TTC549 (cell line): Measurements from ENCODE around the gene MPZ.
"Not testable (repeated sequence)": the region's sequence is repeated elsewhere in the genome, so short reads cannot be mapped to it uniquely, and the experiment has no call there.

Experiments
- FAIRE-seq: peaks from 2 replicates; lab custom pipeline; 2012; peaks lifted over from hg19 to GRCh38; lab: Jason Lieb, UNC

MPZ gene

DNA sequence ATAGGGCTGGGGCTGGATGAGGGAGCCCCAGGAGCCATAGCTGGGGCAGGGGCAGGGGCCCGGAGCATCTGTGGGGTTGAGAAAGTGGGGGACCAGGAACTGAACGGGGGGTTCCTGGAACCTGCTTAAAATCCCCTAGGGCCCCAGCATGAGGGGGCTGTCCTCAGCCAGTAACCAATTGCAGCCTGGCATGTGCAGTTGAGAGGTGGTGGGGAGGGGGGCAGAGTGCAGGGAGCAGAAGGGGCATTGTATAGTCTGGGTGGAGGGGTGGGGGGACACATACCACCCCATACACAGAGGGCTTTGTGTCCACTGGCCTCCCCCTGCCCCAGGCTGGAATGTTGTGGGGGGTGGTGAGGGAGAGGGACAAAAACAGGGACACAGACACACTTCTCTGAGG is at the start of gene MPZ:
Gene MPZ (minus strand): TSS at position 101 of the 400 bp plus-strand sequence. CDS start 63 bp downstream, at position 38.
- FAIRE-seq, result no peak

DNA sequence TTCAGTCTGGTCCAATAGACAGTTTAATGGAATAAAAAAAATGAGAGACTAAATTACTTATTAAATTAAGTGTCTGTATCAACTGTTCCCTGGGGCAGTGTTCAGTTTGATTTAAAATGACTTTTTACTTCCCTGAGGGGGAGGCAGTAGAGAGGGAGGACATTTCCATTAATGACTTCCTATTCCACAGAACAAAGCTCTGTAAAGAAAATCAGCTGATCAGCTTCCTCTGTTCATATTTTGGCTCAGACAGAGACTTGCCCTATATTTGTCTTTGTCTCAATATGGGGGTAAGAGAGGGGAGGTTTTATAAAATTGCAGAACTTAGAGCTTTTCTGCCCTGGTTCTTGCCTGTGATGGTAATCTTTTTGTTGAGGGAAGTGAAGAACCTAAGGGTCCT is 49.5 kb upstream of the MPZ start:
- no peak for FAIRE-seq

GRCh38 chr1:161357073-161357472 is 47.3 kb upstream of the MPZ start:
- FAIRE-seq, result no peak

GRCh38 chr1:161351482-161351881 is 41.7 kb upstream of the MPZ start:
- no peak for FAIRE-seq

GRCh38 chr1:161350671-161351070 is 40.9 kb upstream of the MPZ start:
- no peak for FAIRE-seq

DNA sequence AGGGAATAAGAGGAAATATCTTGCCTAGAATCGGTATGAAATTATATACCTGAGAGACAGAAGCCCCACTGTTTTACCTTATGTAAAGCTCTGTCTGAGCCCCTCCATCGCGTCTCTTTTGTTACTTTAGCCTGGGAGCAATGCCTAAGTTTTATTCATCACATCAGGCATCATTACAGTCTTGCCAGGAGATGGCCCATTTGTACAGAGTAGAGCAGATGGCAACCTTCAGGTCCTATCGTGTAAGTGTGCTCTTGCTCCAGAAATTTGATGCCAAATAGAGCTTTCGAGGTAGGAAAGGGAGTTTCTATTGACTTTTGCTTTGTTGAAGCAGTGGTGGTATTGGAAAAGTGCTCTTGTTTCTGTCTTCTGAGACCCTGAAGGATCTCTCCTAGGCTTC is 33.1 kb upstream of the MPZ start:
- FAIRE-seq, result no peak

GRCh38 chr1:161342177-161342576 is 32.4 kb upstream of the MPZ start:
- FAIRE-seq, result no peak

DNA sequence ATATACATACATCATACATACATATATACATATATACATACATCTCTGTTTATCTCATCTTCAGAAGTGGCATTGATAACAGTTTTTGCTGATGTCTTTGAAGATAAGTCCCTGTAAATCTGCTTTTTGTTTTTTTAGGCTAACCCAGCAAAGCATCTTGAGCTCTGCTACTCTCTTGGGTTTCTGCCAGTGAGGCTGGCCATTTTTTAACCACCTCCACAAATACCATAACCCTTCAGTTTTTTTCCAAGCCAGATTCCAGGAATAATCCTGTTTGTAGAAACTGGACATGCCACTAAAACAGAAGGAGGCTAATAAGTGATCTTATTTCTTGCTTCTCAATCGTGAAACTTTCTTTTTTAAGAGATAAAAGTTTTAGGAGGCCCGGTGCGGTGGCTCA is 26.0 kb upstream of the MPZ start:
- no peak for FAIRE-seq

- no peak for FAIRE-seq
These were observed 23.4 kb upstream of the MPZ start for GRCh38 chr1:161333166-161333565.

GRCh38 chr1:161330346-161330745 is 20.6 kb upstream of the MPZ start:
- FAIRE-seq, result no peak

DNA sequence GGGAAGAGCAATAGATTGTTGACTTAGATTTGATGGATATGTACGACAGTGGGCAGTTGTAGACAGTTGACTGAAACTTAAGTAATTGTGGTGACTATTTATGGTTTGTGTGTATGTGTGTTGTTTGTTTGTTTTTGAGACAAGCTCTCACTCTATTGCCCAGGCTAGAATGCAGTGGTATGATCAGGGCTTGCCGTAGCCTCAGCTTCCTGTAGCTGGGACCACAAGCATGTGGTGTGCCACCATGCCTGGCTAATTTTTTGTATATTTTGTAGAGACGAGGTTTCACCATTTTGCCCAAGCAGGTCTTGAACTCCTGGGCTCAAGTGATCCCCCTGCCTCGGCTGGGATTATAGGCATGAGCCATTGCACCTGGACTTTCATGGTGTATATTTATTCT is 14.3 kb upstream of the MPZ start:
- no peak for FAIRE-seq

DNA sequence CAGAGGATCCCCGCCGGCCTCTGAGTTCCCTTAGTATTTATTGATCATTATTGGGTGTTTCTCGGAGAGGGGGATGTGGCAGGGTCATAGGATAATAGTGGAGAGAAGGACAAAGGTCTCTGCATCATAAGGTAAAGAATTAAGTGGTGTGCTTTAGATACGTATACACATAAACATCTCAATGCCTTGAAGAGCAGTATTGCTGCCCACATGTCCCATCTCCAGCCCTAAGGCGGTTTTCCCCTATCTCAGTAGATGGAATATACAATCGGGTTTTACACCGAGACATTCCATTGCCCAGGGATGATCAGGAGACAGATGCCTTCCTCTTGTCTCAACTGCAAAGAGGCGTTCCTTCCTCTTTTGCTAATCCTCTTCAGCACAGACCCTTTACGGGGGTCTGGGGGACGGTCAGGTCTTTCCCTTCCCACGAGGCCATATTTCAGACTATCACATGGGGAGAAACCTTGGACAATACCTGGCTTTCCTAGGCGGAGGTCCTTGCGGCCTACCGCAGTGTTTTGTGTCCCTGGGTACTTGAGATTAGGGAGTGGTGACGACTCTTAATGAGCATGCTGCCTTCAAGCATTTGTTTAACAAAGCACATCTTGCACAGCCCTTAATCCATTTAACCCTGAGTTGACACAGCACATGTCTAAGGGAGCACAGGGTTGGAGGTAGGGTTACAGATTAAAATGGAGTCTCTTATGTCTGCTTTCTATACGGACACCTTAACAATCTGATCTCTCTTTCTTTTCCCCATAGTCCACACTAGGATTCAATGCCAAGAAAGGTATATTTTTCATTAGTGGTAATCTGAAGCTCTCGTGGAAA is 6.3 kb upstream of the MPZ start:
- FAIRE-seq, result not testable (repeated sequence)

- FAIRE-seq, result peak; percentile 91
These were observed 4.6 kb upstream of the MPZ start, which contains the start of gene SDHC for GRCh38 chr1:161314201-161314981. SDHC (plus strand) TSS chr1:161314381; CDS start chr1:161314406, 25 bp downstream.

GRCh38 chr1:161313554-161314200 is 3.9 kb upstream of the MPZ start:
- no peak for FAIRE-seq

DNA sequence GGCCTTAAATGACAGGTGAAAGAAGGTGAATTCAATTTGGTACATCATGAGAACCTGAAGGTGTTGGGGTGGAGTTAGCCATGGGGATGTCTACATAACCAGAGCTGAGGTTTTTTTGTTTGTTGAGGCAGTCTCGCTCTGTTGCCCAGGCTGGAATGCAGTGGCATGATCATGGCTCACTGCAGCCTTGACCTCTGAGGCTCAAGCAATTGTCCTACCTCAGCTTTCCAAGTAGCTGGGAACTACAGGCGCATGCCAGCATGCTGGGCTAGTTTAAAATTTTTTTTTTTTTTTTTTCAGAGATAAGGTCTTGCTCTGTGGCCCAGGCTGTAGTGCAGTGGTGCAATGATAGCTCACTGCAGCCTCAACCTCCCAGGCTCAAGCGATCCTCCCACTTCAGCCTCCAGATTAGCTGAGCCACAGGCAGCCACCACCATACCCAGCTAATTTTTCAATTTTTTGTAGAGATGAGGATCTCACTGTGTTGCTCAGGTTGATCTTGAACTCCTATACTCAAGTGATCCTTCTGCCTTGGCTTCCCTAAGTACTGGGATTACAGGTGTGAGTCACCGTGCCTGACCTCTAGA is 1.9 kb upstream of the MPZ start:
- no peak for FAIRE-seq

DNA sequence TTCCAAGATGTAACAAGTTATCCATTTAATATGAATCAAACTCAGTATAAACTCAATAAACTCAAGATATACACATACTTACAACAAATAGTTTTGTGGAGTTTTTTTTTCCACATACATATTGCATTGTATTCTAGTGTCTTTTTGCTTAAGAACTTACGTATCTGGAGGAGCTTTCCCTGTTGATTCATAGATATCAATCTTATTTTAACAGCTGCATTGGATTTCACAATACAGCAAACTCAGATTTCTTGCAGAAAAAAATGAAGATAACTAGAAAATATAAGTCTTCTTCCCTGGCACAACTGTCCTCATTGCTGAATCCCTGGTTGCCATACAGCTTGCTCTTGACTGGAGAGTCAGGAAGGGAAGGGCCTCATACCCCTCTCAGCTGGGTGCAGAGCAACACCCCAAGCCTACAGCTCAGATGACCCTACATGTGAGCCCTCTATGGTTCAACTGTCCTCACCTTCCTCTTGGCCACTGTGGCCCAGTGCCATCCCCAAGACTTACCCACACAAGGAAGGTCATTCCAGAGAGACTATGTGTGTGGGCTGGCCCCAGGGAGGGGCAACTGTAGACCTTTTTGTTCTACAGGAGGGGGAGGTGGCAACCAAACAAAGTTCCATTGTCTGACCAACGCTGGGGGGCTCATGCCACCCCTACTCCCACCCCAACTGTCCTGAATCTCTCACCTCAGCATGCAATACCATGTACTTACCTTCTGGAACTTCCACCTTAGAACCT is 1.7 kb downstream of the MPZ start:
- peak; percentile 50 for FAIRE-seq

DNA sequence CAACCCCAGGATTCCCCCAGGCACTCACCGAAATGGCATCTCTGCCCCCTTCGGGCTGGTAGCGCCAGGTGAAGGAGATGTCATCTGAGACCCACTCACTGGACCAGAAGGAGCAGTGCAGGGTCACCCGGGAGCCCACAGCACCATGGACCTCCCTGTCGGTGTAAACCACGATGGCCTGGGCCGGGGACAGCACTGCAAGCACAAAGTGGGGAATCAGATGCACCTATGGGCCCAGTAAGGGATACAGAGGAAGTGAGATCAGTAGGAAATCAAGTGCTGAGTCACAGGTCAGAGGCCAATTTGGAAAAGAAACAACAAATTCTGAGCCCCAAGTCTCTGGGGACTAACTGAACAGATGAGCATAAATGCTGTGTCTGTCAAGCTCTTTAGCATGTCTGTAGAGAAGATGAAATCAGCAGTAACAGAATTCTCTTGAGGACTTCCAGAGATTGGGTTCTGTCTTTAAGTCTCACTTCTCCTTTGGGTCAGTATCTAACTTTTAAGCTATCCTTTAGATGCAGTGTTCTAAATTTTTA is 2.5 kb downstream of the MPZ start:
- FAIRE-seq, result no peak

- FAIRE-seq, result no peak
These were observed 3.8 kb downstream of the MPZ start for GRCh38 chr1:161305867-161306519.

- no peak for FAIRE-seq
These were observed 4.6 kb downstream of the MPZ start for GRCh38 chr1:161304927-161305866.

- FAIRE-seq, result no peak
These were observed 9.3 kb downstream of the MPZ start for GRCh38 chr1:161300478-161300877.
